MM.1S (cell line): ENCODE results near the gene CADM2.

Source experiments
- CTCF ChIP-seq: fragments of 300-600 bp; sonication (generic); IDR thresholded peaks from 2 replicates; pipeline ENCODE4 v1.5.1; 2016; ENCODE audit warnings: antibody characterized with exemption, low read length, mixed read lengths
- EZH2 ChIP-seq: fragments of 300-600 bp; sonication (generic); optimal IDR thresholded peaks from 2 replicates; pipeline ENCODE3; 2017; ENCODE audit warnings: low read depth, mild to moderate bottlenecking, antibody characterized with exemption, low read length, mixed read lengths

GRCh38 chr3:86037916-86038315 lies 1079.1 kb downstream of the CADM2 start:
- no peak for TF ChIP-seq CTCF
- no peak for TF ChIP-seq EZH2
